ENCODE data around the gene ANKMY1.

ANKMY1 gene, protein sequence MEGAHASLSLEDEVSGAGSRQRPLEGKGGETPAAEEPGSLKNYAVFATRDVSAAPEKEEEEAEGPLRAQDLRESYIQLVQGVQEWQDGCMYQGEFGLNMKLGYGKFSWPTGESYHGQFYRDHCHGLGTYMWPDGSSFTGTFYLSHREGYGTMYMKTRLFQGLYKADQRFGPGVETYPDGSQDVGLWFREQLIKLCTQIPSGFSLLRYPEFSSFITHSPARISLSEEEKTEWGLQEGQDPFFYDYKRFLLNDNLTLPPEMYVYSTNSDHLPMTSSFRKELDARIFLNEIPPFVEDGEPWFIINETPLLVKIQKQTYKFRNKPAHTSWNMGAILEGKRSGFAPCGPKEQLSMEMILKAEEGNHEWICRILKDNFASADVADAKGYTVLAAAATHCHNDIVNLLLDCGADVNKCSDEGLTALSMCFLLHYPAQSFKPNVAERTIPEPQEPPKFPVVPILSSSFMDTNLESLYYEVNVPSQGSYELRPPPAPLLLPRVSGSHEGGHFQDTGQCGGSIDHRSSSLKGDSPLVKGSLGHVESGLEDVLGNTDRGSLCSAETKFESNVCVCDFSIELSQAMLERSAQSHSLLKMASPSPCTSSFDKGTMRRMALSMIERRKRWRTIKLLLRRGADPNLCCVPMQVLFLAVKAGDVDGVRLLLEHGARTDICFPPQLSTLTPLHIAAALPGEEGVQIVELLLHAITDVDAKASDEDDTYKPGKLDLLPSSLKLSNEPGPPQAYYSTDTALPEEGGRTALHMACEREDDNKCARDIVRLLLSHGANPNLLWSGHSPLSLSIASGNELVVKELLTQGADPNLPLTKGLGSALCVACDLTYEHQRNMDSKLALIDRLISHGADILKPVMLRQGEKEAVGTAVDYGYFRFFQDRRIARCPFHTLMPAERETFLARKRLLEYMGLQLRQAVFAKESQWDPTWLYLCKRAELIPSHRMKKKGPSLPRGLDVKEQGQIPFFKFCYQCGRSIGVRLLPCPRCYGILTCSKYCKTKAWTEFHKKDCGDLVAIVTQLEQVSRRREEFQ

DNA sequence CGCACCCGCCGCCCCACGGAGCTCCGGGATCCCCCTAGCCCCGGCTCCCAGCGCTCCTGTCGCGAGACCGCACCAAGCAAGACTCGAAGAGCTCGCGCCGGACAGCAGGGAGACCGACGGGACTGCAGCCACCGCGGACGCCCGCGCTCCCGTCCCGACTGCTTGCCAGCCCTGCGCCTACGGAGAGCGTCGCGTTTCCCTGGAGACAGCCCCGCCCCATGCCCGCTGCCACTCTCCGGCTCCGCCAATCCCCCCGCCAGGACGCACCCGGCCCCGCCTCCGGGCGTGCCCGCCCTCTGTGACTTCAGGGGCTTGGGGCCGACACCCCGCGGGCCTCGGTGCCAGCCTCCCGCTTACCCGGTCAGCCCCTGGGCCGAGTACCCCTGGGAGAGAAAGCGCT is at the start of gene ANKMY1:
ANKMY1 (minus strand) TSS at position 181 of the 400 bp plus-strand sequence. CDS start 653 bp downstream, outside the sequence.
- DNase-seq = no peak

DNA sequence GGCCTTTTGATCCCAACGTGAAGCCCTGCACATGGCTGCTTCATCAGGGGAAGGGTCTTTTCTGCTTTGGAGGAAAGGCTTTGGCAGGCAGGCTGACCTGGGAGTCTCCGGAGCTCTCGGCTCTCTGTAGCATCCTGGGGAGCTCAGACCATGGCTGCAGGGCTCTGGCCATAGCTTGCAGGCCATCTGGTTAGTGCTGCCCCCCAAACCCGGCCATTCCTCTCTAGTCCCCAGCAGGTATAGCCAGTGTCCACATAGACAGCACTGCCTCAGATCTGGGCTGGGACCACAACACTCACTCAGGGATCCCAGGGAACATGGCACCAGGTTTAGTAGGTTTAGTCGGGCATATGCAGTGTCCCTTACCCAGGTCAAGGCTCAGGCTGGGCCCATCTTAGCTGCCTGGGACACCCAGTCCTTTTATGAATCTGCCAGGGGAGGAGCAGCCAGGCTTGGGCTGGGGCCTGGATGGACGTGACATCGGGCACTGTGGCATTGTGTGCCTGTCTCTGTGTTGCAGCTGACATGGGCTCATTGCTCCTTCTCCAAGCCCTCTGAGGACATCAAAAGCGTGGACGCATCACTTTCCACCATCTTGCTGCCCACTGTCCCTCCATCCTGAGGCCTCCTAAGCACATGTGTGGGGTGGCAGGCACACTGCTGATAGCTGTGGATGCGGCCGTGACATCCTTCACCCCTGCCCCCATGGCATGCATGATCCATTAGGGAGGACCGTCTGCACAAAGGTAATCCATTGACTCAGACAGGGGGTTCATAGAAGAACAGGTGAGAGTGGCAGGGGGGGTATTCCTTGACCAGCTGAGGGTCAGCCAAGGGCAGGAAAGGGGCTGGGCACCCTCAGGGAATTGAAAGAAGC is 48.3 kb upstream of the ANKMY1 start:
- no peak for DNase-seq

DNA sequence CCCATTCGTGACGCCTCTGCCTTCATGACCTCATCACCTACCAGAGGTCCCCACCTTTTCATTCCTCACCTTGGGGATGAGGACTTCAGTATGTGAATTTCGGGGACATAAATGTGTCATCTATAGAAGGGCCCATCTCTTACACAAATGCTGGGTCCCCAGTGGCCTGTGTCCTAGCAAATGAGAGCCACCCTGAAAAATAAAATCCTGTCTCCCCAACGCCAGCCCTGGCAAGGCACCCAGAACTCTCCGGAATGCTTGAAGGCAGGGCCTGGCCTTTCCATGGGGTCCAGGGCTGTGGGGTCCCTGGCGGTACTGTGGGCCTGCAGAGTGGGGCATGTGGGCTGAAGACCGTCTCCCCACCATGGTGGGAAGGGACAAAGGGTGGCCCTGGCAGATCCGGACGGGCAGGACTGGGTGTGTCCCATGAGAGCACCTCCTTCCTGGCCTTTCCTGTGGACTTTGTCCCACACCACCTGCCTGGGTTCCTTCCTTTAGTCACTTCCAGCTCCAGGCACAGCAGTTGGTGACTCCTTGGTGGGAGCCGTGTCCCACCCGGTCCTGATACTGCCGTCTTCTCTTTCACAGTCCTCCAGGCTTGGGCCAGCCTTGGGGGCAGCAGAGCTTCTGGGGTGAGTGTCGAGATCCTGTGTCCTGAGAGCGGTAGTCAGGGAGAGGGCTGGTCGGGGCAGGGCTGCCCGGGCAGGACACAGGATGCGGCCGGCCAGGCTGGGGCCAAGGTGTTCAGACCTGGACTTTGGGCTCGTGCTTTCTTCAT is 47.3 kb upstream of the ANKMY1 start:
- no peak for DNase-seq

DNA sequence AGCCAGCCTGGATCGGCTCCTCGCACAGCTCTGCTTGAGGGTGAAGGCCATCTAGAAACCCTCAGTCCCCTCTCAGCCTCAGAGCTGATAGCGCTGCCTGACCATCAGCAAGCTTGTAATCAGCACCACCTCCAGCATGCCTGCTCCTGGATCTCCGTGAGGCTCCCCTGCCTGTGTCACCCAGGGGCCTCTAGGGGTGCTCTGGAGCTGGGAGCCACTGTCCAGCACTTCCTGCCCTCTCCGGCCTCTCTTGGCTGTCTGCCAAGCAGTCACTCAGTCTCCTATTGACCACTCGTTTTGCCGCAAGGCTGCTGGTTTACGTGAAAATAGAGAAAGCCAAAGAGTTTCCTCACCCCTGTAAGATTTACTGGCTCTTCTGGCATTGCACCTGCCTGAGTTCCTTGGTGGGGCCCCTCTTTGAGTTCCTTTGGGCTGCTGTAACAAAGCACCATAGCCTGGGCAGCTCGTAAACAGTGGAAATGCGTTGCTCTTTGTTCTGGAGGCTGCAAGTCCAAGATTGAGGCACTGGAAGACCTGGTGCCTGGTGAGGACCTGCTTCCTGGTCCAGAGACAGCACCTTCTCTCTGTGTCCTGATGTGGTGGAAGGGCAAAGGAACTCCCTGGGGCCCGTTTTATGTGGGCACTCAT is 46.6 kb upstream of the ANKMY1 start:
- DNase-seq = no peak

DNA sequence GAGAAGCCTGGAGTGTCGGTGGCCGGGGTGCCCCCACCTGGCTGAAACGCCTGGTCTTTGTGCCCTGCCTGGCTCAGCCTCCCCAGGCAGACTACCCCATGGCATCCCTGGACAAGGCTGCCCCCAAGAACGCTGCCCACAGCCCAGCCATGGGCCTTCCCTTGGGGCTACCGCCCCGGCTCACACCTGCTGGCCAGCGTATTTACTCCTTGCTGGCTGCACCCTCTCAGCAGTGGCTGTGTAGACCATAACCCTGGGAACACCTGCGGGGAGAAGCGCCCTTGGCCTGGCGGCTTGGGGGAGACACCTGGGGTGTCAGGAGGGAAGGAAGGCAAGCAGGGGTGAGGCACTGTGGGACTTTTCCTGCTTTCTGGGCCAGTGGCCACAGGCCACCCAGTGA is 46.1 kb upstream of the ANKMY1 start:
- DNase-seq = no peak

DNA sequence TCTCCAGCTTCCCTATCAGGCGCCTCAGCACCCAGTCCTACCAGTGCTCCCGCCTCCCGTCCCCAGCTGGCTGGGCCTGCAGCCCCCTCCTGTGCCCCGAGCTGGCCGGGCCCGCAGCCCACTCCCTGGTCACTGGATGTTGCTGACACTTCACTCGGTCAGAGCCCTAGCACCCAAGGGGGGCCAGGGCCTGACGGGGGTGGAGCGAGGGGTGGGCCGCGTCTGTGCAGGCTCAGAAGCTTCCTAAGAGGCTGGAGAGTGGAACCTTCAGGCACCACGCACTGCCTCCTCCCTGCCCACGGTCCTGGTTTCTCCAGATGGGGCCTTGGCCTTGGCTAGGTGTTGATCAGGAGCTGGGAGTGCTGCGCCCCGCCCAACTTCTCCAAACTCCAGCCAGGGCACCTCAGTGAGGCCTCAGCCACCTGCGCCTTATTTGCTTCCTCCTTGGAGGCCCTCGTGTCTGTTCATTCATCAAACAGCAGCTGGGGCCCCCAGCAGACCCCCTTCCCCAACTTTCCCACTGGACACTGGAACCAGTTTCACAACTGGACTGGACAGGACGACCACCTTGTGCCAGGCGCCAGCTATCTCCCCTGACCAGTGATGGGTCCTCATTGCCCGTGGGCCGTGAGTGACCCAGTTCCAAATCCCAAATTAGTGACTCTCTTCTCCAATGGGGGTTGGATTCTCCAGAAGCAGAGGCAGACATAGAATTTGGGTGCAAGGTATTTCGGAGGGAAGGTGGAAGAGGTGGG is 45.5 kb upstream of the ANKMY1 start:
- no peak for DNase-seq

DNA sequence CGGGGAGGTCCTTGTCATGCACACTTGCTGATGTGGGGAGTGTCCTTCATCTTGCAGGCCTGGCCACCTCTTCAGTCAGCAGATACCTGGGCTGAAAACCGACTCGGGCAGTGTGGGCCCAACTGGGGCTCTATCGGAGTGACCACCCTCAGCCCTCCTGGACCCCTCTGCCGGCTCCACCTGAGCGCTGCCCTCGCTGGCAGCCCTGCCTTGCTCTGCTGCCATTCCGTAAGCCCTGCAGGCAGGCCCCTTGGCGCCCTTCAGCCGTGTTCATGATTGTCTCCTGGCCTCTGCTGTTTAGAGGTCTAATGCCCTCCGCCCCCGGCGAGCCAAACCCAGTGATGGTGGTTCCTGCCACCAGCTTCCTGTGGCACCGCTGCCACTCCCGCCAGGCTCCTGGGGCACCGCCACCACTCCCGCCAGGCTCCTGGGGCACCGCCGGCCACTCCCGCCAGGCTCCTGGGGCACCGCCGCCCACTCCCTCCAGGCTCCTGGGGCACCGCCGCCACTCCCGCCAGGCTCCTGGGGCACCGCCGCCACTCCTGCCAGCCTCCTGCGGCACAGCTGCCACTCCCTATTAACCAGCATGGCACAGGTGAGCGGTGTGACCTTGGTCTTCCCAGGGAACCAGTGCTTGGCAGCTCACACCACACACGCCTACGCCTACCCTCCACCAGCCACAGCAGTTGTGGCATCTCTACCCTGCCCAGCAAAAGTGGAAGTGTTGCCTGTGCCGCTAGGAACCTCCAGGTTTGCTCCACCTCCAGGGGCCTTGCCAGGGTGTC is 44.7 kb upstream of the ANKMY1 start:
- no peak for DNase-seq

DNA sequence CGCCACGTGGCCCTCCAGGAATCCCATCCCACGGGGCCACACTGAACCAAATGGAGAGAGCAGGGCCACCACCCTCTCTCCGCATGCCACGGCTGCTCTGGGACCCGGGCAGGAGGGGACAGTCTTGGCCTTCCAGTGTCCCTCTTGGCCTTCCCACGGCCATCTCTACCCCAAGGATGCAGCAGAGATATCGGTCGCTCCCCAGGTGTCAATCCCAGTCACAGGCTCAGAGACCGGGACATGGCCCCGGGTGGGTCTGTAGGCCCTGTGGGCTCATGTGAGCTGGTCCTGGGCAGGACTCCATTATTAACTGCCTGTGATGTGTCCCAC is 44.0 kb upstream of the ANKMY1 start:
- DNase-seq = no peak

DNA sequence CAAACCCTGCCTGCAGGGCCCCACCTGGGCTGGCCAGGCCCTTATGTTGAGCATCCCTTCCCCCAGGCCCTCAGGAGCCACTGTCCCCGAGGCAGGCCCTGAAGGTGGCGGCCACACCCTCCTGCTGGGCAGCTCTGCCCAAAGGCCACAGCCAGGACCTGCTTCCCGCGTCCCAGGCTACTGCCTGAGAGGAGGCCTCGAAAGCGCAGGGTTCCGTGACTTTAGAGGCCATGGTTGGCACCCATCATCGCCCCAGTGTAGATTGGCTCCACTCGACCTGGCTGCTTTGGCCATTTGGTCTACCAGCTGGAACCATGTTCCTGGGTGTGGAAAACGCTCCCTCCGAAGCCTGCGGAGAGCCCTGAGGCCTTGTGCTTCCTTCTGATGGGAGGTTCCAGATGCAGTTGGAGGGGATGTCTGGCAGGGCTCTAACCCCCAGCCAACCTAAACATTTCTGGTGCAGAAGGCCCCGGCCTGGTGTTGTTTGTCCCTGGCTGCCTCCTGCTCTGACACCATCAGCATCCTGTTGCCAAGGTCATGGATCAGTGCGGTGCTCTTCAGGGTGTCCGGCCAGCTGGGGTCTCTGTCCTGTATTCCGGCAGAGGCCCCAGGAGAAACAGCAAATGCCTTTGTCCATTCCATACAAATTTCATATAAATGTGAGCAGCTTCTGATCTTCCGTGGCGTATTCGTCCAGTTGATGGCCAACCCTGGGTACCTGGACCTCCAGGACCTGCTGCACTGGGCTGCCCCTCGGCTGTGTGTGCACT is 43.5 kb upstream of the ANKMY1 start:
- DNase-seq = no peak

DNA sequence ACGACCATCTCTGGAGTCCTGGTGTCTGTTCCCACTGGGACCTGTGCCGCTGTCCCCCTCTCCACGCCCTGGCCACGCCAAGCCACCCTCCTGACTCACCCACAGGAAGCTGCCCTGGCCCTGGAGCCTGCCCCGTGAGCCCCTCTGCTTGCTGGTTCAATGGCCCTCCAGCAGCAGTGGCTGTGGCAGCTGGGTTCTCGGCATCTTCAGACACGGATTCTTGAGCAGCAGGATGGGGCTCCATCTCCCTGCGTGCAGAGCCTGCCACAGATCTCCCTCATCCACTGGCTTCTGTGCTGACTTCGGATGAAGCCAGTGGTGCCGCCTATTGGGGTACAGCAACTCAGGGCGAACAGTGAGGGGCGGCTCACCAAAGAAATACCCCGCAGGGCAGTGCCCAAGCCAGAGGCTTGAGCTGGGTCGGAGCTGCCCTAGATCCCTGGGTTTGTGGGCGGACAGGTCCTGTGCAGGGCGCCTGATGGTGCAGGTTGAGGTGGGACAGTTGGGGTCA is 42.7 kb upstream of the ANKMY1 start:
- no peak for DNase-seq

DNA sequence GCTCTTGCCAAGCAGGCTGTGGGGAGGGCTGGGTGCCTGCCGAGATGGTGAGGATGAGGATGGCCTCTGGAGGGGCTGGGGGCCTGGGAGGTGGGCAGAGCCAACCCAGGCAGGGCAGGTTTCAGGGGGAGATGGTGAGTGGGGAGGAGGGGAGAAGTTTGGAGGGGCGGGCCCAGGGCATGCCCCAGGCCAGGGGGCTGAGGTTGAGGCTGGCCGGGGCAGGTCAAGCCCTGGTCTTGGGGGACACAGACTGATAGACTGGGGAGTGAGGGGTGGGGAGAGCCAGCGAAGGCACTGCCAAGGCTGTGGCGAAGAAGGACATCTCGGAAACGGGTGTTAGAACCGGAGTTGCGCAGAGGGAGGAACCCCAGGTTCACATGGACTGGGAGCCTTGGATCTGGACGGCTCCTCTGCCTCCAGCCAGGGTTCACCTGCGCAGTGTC is 41.4 kb upstream of the ANKMY1 start:
- DNase-seq = no peak

DNA sequence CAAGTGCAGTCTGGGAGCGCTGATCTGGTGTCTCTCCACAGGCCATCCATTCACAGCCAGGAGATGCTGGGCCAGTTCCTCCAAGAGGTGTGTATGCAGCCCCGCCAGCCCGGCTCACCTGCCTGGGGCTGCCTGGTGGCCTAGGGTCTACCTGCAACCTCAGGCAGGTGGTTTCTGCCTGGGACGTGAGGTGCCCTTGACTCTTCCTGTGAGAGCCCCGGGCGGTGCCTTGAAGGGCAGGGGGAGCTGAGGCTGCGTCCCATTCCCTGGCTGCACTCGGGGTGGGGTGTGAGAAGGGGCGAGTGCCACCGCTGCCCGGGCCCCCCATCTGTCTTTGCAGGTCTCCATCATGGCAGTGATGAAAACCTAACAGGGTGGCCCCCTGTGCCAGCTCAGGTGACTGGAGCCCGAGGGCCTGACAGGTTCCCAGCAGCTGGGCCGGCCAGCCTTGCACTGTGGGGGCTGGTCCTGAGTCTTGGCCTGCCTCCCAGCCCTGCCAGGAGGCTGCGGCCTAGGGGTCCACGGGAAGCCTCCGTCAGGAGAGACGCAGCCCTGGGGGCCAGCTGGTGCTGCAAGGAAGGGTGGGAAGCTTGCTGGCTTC is 40.6 kb upstream of the ANKMY1 start:
- no peak for DNase-seq

DNA sequence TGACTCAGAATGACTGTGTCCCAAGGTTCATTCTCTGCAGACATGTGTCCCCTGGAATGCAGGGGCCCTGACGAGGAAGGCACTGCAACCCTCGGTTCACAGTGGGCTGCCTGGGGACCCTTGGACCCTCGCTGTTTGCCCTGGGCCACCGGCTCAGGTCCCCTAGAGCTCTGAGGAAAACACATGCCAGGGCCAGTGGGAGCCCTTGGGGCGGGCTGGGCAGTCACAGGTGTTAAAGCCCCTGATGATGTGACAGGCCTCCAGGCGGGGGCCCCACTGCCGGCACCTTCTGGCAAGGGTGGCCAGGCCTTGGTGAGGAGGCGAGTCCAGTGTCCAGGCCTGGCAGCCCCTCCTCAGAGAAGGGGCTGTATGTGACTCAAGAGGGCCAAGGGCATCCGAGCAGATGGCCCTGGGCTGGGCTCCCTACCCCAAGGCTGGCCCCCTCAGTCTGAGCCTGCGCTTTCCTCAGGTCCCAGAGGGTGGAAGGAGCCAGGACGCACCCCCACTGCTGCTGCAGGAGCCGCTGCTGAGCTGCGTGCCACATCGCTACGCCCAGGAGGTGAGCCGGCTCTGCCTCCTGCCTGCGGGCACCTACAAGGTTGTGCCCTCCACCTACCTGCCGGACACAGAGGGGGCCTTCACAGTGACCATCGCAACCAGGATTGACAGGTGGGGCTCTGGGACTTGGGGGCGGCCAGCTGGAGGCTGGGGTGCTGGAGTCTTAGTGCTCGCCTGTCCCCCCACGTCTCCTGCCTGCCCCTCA is 39.8 kb upstream of the ANKMY1 start:
- DNase-seq = no peak

DNA sequence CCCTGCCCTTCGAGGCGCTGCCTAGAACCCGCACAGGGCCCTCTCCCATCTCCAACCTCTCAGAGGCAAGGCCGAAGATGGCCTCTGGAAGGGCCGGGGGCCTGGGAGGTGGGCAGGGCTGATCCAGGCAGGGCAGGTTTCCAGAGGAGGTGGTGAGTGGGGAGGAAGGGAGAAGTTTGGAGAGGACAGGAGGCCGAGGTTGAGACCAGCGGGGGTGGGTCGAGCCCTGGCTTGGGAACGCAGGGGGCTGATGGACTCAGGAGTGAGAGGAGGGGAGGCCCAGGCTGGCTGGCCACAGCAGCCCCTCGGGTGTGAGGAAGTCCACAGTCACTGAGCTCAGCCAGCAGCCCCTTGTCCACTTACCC is 39.2 kb upstream of the ANKMY1 start:
- DNase-seq = no peak

DNA sequence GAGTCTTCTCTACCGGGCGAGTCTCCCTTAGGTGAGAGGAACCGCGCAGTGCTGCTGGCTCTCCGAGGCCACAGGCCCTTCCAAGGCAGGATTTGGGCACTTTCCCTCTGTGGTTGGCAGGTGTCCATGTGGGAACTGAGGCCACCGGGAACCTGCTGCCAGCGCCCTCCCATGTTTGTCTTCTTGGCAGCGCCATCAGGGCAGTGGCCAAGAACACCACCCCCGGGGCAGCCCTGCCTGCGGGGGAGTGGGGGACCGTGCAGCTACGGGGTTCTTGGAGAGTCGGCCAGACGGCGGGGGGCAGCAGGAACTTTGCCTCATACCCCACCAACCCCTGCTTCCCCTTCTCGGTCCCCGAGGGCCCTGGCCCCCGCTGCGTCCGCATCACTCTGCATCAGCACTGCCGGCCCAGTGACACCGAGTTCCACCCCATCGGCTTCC is 38.7 kb upstream of the ANKMY1 start:
- no peak for DNase-seq

DNA sequence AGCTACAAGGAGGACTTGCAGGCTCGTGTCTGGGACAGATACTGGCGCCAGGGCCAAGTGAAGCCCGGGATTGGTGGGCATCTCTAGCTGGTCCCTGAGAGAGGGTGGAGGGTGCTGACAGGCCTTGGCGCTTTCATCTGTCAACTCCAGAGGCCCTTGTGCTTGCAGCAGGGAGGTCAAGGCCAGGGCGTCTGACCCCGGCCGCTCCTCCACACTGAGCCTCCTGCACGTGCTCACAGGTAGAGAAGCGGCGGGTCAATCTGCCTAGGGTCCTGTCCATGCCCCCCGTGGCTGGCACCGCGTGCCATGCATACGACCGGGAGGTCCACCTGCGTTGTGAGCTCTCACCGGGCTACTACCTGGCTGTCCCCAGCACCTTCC is 38.3 kb upstream of the ANKMY1 start:
- DNase-seq = no peak

DNA sequence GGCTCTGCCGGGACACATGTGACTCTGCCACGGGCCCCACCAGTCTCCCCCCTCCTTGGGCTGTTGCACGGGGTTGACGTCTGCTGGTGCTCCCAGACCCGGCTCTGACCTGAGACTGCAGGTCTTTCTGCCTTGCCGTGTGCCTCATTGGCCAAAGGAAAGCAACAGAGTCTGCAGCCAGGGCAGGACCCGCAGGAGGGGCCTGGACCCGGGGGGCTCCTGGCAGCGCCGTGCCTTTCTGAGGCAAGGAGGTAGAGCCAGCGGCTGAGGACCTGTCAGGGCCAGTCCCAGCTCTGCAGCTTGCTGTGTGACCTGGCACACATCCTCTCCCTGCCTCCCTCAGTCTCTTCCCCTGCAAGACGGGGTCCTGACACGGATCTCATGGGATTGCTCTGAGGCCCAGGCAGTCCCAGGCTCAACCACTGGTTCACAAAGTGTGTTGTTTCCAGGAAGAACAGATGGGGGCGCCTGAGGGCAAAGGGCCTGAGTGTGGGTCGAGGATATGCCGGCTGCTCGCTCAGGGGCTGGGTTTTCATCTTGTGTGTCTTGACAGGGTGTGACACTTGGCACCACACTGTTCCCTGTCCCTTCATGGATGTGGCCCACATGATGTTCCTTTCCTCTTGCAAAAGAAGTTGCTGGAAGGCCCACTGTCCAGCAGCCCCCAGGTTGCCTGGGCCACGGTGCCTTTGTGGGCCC is 37.7 kb upstream of the ANKMY1 start:
- DNase-seq = peak; percentile 1
